Measurements from ENCODE around the gene KIF1C. TPM values are rescaled to one million over a fixed set of nuclear protein-coding genes. Genes with fewer than 3 reads are reported as not detected.

Gene KIF1C
- total RNA-seq, 3 donors from 2014 or later (not counting 1 experiment from before 2014, with no cell fraction given): 17.1 to 28.6 (median 22.2) TPM

DNA sequence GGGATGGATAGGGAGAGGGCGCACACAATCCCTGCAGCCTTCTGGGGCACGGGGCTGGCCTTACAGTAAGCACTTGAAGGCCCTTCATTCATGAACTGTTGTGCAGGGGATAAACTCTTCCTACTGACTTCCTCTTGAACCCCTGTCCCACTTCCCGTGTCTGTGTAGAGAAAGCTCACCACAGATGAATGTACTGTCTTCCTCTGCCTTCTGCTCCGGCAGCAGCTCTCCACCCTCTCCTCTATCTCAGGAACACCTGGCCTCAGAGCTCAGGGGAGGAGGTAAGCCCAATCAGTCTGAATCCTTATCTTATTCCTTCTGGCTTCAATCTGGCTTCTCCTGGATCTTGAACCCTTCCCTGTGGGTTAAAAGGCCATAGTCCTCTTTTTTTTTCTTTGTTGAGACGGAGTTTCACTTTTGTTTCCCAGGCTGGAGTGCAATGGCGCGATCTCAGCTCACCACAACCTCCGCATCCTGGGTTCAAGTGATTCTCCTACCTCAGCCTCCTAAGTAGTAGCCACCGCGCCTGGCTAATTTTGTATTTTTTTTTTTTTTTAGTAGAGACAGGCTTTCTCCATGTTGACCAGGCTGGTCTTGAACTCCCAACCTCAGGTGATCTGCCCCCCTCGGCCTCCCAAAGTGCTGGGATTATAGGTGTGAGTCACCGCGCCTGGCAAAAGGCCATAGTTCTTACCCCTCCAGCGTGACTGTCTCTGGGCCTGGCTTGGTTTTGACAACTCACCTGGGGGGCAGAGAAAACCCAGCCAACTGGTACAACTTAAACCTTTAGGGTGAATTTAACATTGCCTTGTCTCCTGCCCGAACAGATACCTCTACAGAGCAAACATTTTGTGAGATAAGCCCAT is 44.6 kb downstream of the KIF1C start:
- H3K4me1 Mint-ChIP-seq: peaks cover 6 to 8% of the 10 kb centered on the region in 2 donors
- no peaks in the 10 kb centered on the region for H3K27me3 Mint-ChIP-seq (ENCODE audit: low read depth in 2 of 2)
- Histone ChIP-seq H3K9me3 (ENCODE audit: control insufficient read depth, insufficient read depth, low read length) (no peaks in the 10 kb centered on the region), H3K27me3 (ENCODE audit: control insufficient read depth, insufficient read depth, low read length) (no peaks in the 10 kb centered on the region), H3K36me3 (ENCODE audit: control insufficient read depth, insufficient read depth, low read length) (no peaks in the 10 kb centered on the region), H3K4me1 (ENCODE audit: control insufficient read depth, insufficient read depth, low read length) (peaks cover 10% of the 10 kb centered on the region), H3K27ac (ENCODE audit: low read length) (no peak overlapping the region), H3K4me3 (ENCODE audit: low read length) (no peak overlapping the region)
- DNase-seq: peak in 1 of 2 donors; percentile 48
- no peak for TF ChIP-seq CTCF (IDR thresholded peaks at IDR 0.05)
- no peaks in the 10 kb centered on the region for H3K9me3 Mint-ChIP-seq
- H3K27ac Mint-ChIP-seq: peak overlapping the region in 1 of 2 donors; percentile 12
- H3K4me3 Mint-ChIP-seq: peak overlapping the region; percentile 40
- H3K36me3 Mint-ChIP-seq: no peaks in the 10 kb centered on the region
- WGBS (ENCODE audit: insufficient coverage): 72% methylated on average over 9 of the region's 15 CpGs
- intact Hi-C loops (cut with micrococcal nuclease): no loop called here
- ATAC-seq: no peak

DNA sequence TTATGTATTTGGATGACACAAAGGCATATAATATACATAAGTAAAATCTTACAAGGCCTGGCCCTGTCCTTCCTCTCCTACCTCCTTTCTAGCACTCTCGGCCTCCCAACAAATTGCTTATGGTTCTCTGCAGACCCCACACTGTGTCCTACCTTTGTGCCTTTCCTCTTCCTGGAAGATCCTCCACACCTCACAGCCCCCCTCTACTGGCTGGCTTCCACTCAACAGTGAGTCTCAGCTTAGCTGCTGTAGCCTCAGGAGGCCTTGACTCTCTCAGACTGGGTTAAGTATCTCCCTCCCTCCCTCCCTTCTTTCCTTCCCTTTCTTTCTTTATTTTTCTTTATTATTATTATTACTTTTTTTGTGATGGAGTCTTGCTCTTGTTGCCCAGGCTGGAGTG is 45.8 kb downstream of the KIF1C start:
- H3K9me3 ChIP-seq (ENCODE audit: control insufficient read depth, insufficient read depth, low read length): no peaks in the 10 kb centered on the region
- Mint-ChIP-seq H3K9me3 (no peaks in the 10 kb centered on the region), H3K27me3 (ENCODE audit: low read depth in 2 of 2) (no peaks in the 10 kb centered on the region), H3K36me3 (no peaks in the 10 kb centered on the region), H3K4me1 (peaks cover 6 to 8% of the 10 kb centered on the region in 2 donors), H3K27ac (no peak overlapping the region), H3K4me3 (no peak overlapping the region)
- no peaks in the 10 kb centered on the region for H3K36me3 ChIP-seq (ENCODE audit: control insufficient read depth, insufficient read depth, low read length)
- no peak for TF ChIP-seq CTCF (IDR thresholded peaks at IDR 0.05)
- 100% methylated on average over 1 of the region's 1 CpG for WGBS (ENCODE audit: insufficient coverage)
- ATAC-seq (no peak), DNase-seq (no peak)
- H3K27me3 ChIP-seq (ENCODE audit: control insufficient read depth, insufficient read depth, low read length): no peaks in the 10 kb centered on the region
- H3K4me3 ChIP-seq (ENCODE audit: low read length): no peak overlapping the region
- peaks cover 11% of the 10 kb centered on the region for H3K4me1 ChIP-seq (ENCODE audit: control insufficient read depth, insufficient read depth, low read length)
- intact Hi-C loops (cut with micrococcal nuclease): no loop called here
- no peak overlapping the region for H3K27ac ChIP-seq (ENCODE audit: low read length)

DNA sequence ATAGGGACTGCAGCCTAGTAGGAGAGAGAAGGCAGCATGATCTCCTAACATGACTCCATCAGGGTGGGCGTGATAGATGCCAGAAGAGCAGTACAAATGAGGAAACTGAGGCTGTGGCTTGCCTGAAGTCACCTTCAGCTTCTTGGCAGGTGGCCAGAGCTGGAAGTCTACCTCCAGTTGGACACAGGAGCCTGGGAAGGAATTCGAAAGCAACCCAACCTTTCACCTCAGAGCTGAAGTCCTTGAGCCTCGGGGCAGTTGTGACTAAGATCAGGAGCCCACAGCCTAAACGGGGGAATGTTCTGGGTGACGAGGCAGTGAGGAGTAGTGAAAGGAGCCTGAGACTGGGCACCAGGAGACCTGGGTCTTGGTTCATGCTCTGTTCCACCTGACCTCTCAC is 46.9 kb downstream of the KIF1C start:
- H3K9me3 Mint-ChIP-seq: no peaks in the 10 kb centered on the region
- H3K27ac Mint-ChIP-seq: no peak overlapping the region
- ATAC-seq (no peak), DNase-seq (no peak)
- Histone ChIP-seq H3K27ac (ENCODE audit: low read length) (no peak overlapping the region), H3K36me3 (ENCODE audit: control insufficient read depth, insufficient read depth, low read length) (no peaks in the 10 kb centered on the region), H3K4me1 (ENCODE audit: control insufficient read depth, insufficient read depth, low read length) (peaks cover 22% of the 10 kb centered on the region), H3K4me3 (ENCODE audit: low read length) (no peak overlapping the region), H3K27me3 (ENCODE audit: control insufficient read depth, insufficient read depth, low read length) (no peaks in the 10 kb centered on the region), H3K9me3 (ENCODE audit: control insufficient read depth, insufficient read depth, low read length) (no peaks in the 10 kb centered on the region)
- H3K4me1 Mint-ChIP-seq: peaks cover 10 to 12% of the 10 kb centered on the region in 2 donors
- 84% methylated on average over 5 of the region's 5 CpGs for WGBS (ENCODE audit: insufficient coverage)
- TF ChIP-seq CTCF (IDR thresholded peaks at IDR 0.05): no peak
- no peaks in the 10 kb centered on the region for H3K36me3 Mint-ChIP-seq
- intact Hi-C loops (cut with micrococcal nuclease): no loop called here
- no peaks in the 10 kb centered on the region for H3K27me3 Mint-ChIP-seq (ENCODE audit: low read depth in 2 of 2)
- no peak overlapping the region for H3K4me3 Mint-ChIP-seq

Measured in natural killer cell (primary cell).